H1 (cell line): ENCODE measurements around the gene OSBPL9. TPM values are rescaled to one million over a fixed set of nuclear protein-coding genes. Genes with fewer than 3 reads are reported as not detected.

Source experiments
- RXRA ChIP-seq: IDR thresholded peaks from 2 replicates; pipeline ENCODE4 v1.6.1; 2011; ENCODE audit warnings: low read depth, mild to moderate bottlenecking, low read length, moderate library complexity; ENCODE audit not compliant: insufficient read depth
- polyA plus RNA-seq, 7 experiments: library from polyadenylated mRNA; depleted of rRNA in 3 of 7; stranded (reverse) in 5 of 7; unstranded in 2 of 7; fragments of >200 nt in 5 of 7; fragments of 200-250 nt in 2 of 7; gene quantifications; 1 replicate in 5 of 7; 2 replicates in 1 of 7; 4 replicates in 1 of 7; pipeline versions ENCODE4 v1.2.1 to v1.2.3, GENCODE V29; 2011 to 2013; ENCODE audit warnings: missing spikeins in 2 of 7, mixed read lengths in 2 of 7
- total RNA-seq: library from RNA; stranded (reverse); fragmentation: NEBNext Ultra II Directional; extraction: Animal tissue kit (Norgen Biotek cat#: 25700); gene quantifications from 2 replicates; pipeline ENCODE4 v1.2.1, GENCODE V29; 2021

The OSBPL9 gene
- total and polyA plus RNA-seq, 2 of the 8 experiments (the other 6 are each of a cell fraction or from before 2014, with no cell fraction given) = 58.2 to 71.6 TPM

- TF ChIP-seq RXRA = no peak
Observed at GRCh38 chr1:51636764-51637522, 20.1 kb downstream of the OSBPL9 start (continued).
